AG10803 (cell line): ENCODE data around the gene SCGB3A1.

Experiments used
- DNase-seq: peaks from one replicate; pipeline ENCODE4 v3.0.0; 2010; ENCODE audit warnings: low read depth
- H3K4me3 ChIP-seq: 2 replicates; pipeline ENCODE4 v1.5.1; 2011; ENCODE audit warnings: mild to moderate bottlenecking, low read length, control low read depth
- TF ChIP-seq, protein P1 (sequence below): conservative IDR thresholded peaks from 2 replicates; pipeline ENCODE4 v1.5.1; 2011; ENCODE audit warnings: mild to moderate bottlenecking, low read length, control low read depth, inconsistent platforms

SCGB3A1 gene, protein sequence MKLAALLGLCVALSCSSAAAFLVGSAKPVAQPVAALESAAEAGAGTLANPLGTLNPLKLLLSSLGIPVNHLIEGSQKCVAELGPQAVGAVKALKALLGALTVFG

GRCh38 chr5:180591311-180591887 lies at the start of gene SCGB3A1:
Gene SCGB3A1, minus strand, starts transcription at chr5:180591499. Its CDS starts 37 bp downstream, at chr5:180591462.
- no peak for DNase-seq
- TF ChIP-seq, protein P1, sequence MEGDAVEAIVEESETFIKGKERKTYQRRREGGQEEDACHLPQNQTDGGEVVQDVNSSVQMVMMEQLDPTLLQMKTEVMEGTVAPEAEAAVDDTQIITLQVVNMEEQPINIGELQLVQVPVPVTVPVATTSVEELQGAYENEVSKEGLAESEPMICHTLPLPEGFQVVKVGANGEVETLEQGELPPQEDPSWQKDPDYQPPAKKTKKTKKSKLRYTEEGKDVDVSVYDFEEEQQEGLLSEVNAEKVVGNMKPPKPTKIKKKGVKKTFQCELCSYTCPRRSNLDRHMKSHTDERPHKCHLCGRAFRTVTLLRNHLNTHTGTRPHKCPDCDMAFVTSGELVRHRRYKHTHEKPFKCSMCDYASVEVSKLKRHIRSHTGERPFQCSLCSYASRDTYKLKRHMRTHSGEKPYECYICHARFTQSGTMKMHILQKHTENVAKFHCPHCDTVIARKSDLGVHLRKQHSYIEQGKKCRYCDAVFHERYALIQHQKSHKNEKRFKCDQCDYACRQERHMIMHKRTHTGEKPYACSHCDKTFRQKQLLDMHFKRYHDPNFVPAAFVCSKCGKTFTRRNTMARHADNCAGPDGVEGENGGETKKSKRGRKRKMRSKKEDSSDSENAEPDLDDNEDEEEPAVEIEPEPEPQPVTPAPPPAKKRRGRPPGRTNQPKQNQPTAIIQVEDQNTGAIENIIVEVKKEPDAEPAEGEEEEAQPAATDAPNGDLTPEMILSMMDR: no peak

GRCh38 chr5:180640611-180640860 lies 49.2 kb upstream of the SCGB3A1 start:
- TF ChIP-seq, protein P1: no peak
- H3K4me3 ChIP-seq: no peak overlapping the region
- DNase-seq: no peak

More at GRCh38 chr5:180591311-180591887, at the start of gene SCGB3A1:
- H3K4me3 ChIP-seq: no peak within 1 kb of the TSS

DNA sequence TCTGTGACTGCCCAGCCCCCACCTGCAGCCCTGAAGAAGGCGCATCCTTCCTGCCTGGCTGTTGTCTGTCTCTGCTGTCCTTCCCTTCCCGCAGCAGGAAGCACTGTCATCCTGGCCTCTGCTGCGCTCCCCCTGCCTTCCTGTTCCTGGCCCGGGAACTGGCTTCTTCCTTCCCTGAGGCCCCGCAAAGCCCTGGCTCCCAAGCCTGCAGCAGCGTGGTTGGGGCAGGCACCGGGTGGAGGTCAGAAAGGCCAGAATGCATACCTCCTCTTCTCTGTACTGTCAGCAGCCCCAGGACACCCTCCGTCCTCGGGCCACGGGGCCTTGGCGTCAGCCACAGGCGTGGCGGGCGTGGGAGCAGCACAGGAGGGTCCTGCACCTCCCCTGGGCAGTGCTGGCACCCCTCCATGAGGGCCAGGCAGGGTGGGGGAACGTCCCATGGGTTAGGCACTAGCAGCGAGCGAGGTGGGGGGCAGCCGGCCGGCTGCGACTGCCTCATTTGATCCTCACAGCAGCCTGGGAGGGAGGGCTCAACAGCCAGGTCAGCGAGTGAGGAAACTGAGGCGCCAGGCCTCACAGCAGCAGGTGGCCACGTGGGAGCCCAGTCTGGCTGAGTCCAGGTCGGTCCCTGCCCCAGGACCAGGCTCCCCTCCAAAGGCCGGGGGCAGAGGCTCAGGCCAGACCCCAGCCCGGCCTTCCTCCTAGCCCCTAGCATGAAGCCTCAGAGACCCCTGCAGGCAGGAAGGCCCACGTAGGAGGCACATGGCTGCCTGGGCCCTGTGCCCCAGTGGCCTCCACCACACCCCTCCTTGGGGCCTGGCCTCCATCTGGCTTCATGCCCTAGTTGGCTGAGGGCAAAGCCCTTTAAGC lies 48.7 kb upstream of the SCGB3A1 start:
- no peak for DNase-seq
- no peak overlapping the region for H3K4me3 ChIP-seq
- TF ChIP-seq, protein P1: no peak

DNA sequence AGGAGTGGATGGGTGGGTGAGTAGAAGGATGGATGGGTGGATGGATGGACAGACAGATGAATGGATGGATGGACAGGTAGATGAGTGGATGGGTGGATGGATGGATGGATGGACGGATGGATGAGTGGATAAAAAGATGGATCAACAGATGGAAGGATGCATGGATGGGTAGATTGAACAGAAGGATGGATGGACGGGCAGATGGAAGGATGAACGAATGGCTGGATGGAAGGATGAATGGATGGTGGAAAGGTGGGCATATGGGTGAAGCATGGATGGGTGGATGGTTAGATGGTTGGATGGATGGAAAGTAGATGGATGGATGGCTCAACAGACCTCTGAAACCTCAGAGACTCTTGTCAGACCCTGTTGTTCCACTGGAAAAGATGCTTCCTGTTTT lies 48.0 kb upstream of the SCGB3A1 start:
- TF ChIP-seq, protein P1: no peak
- no peak for DNase-seq
- H3K4me3 ChIP-seq: no peak overlapping the region

GRCh38 chr5:180637962-180638680 lies 46.8 kb upstream of the SCGB3A1 start:
- DNase-seq: no peak
- H3K4me3 ChIP-seq: no peak overlapping the region
- TF ChIP-seq, protein P1: no peak

DNA sequence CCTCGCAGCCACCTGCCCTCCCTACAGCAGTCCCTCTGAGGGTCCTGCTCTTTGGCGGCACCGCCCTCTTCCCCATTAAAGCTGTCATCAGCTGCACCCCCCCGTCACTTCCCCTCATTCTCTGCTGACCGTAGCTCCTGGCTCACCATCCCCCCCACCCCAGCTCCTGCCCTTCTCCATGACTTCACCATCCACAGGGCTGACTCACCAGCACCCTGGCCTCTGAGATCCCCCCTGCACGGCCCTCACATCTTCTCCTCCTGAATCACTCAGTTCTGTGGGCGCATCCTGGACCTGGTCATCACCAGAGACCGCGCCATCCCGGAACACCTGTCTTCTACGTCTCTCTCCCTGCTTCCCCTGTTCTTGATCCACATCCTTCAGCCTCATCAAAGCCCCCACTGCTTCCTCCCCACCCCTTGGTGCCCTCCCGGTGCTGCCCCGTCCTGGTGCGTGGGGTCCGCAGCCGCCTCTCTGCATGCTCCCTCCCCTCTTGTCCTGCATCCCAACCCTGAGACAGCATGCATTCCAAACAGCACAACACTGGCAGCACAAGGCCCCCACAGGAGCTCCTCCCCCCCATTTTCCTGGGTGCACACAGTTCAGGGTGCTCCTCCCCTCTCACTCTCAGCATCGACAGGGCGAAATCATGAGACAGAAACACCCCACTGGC lies 45.2 kb upstream of the SCGB3A1 start:
- DNase-seq: no peak
- TF ChIP-seq, protein P1: no peak
- H3K4me3 ChIP-seq: no peak overlapping the region
